Naive B cell (primary cell): ENCODE data around the gene REP15. TPM values are rescaled to one million over a fixed set of nuclear protein-coding genes. Genes with fewer than 3 reads are reported as not detected.
"Not testable (repeated sequence)": the region's sequence is repeated elsewhere in the genome, so short reads cannot be mapped to it uniquely, and the experiment has no call there.

Experiments
- ATAC-seq, 2 donors: fragments of 150-1000 bp; cut with Tn5 transposase; 2 replicates each; pipeline ENCODE4 v1.10.0; 2021; ENCODE audit warnings: low read depth in 2 of 2, mild to moderate bottlenecking in 2 of 2, moderate library complexity in 2 of 2
- DNase-seq: peaks from one replicate; pipeline ENCODE4 v3.0.0; 2022
- H3K27ac Mint-ChIP-seq, 6 donors: one replicate each; pipeline ENCODE4 v1.8.0; 2020 to 2022; ENCODE audit warnings: mild to moderate bottlenecking in 6 of 6, mixed read lengths in 6 of 6, moderate library complexity in 5 of 6, inconsistent platforms in 2 of 6
- H3K27me3 Mint-ChIP-seq, 3 donors: one replicate each; pipeline ENCODE4 v1.8.0; 2021 to 2022; ENCODE audit warnings: mixed read lengths in 3 of 3, mild to moderate bottlenecking in 1 of 3
- H3K36me3 Mint-ChIP-seq, 2 donors: one replicate each; pipeline ENCODE4 v1.8.0; 2020 to 2022; ENCODE audit warnings: mixed read lengths in 2 of 2, inconsistent platforms in 1 of 2, mild to moderate bottlenecking in 1 of 2
- H3K4me1 Mint-ChIP-seq, 3 donors: one replicate each; pipeline ENCODE4 v1.8.0; 2020 to 2022; ENCODE audit warnings: mixed read lengths in 3 of 3, inconsistent platforms in 1 of 3, mild to moderate bottlenecking in 1 of 3, moderate library complexity in 1 of 3
- H3K4me3 Mint-ChIP-seq, 8 donors: one replicate each; pipeline ENCODE4 v1.8.0; 2020 to 2022; ENCODE audit warnings: mild to moderate bottlenecking in 8 of 8, mixed read lengths in 8 of 8, moderate library complexity in 8 of 8, inconsistent platforms in 2 of 8
- H3K9me3 Mint-ChIP-seq, 7 donors: one replicate each; pipeline ENCODE4 v1.8.0; 2020 to 2022; ENCODE audit warnings: mixed read lengths in 7 of 7, mild to moderate bottlenecking in 5 of 7, inconsistent platforms in 2 of 7, moderate library complexity in 1 of 7
- polyA plus RNA-seq, 6 donors: library from polyadenylated mRNA; unstranded; fragments of 300-500 nt; fragmentation: Illumina TruSeq; gene quantifications; one replicate each; pipeline ENCODE4 v1.2.3, GENCODE V29; 2021; ENCODE audit warnings: low read depth in 6 of 6

REP15 gene
- polyA plus RNA-seq, 6 donors from 2014 or later, result 0.42 to 2.3 (median 0.47) TPM; not detected in 3

DNA sequence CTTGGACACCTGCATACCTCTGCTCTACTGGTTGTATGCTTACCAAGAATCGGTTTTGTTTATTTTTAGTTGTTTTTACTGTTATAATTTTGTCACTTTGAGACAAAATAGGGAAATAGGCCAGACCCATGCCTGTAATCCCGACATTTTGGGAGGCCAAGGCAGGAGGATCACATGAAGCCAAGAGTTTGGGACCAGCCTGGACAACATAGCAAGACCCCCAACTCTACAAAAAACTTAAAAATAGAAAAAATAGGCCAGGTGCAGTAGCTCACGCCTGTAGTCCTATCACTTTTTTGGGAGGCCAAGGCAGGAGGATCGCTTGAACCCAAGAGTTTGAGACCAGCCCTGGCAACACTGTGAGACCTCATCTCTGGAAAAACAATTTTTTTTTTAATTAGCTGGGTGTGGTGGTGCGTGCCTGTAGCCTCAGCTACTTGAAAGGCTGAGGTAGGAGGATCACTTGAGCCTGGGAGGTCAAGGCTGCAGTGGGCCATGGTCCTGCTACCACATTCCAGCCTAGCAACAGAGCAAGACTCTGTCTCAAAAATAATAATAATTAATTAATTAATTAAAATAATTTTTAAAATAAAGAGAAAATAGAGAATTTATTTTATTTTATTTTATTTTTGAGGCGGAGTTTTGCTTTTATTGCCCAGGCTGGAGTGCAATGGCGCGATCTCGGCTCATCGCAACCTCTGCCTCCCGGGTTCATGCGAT lies 13.1 kb downstream of the REP15 start:
- H3K36me3 Mint-ChIP-seq, result no peaks in the 10 kb centered on the region
- no peaks in the 10 kb centered on the region for H3K9me3 Mint-ChIP-seq
- ATAC-seq, result no peak
- DNase-seq, result no peak
- peaks cover 28 to 38% (median 37%) of the 10 kb centered on the region in 3 donors for H3K4me1 Mint-ChIP-seq
- H3K27me3 Mint-ChIP-seq, result peaks cover 0 to 5% (median 0%) of the 10 kb centered on the region in 3 donors
- peak overlapping the region in 2 of 6 donors; percentile 29 to 96 for H3K27ac Mint-ChIP-seq
- peak overlapping the region; percentile 66 to 99 (median 96) for H3K4me3 Mint-ChIP-seq

DNA sequence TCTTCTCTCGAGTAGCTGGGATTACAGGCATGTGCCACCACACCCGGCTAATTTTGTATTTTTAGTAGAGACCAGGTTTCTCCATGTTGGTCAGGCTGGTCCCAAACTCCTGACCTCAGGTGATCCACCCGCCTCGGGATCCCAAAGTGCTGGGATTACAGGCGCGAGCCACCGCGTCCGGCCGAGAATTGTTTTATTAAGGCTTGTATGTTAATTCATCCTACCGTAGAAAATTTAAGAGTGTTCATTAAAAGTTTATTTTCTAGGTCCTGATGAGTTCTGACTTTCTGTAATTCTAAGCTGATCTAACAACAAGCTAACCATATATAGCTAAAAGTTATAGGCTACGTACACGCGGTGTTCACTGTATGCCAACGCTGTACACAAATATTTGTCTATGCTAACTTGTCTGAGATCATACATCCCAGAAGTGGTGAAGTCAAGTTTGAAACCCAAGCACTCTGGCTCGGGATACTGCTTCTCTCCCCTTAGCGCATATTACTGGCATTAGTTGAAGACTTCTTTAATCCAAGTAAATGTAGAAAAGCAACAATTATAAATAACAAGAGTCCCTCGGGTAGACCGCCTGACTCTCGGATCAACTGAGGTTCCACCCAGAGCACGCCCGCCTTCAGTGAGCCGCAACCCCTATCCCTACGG lies 13.8 kb downstream of the REP15 start:
- Mint-ChIP-seq H3K27ac (peak overlapping the region; percentile 95 to 99 (median 98)), H3K4me3 (peak overlapping the region; percentile 92 to 99 (median 97)), H3K9me3 (no peaks in the 10 kb centered on the region), H3K4me1 (peaks cover 28 to 38% (median 37%) of the 10 kb centered on the region in 3 donors), H3K27me3 (peaks cover 0 to 5% (median 0%) of the 10 kb centered on the region in 3 donors), H3K36me3 (no peaks in the 10 kb centered on the region)
- peak; percentile 17 to 23 for ATAC-seq
- no peak for DNase-seq

DNA sequence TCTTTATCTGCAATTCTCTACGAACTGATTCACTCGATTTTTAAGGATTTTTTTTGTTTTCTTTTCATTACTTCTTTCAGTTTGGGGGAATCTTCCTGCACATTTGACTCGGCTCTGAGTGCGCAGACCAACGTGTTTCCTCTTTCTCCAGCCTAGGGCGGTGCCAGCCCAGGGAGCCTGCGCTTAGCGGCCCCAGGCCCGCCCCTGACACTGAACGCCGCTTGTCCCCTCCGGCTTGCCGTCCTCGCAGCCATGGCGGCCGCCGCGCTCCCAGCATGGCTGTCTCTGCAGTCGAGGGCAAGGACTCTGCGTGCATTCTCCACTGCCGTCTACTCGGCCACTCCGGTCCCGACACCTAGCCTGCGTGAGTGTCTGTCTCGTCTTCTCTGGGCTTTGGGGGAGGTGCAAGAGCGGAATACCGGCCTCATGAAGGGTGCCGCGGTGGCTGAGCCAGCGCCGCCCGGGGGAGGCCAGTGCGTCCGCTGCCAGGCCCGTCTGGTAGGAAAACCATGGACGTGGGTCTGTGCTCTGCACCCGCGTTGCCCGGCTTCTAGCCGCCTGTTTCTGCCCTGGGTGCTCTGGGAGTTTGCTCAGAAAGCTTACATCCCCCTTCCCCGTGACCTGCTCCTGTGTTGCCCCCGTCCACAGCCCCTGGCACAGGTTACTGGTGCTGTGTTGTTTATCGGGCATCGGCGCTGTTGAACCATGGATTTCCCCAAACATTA lies 14.5 kb downstream of the REP15 start, which contains the start of gene MRPS35:
Gene MRPS35 (plus strand): TSS at position 241 of the 725 bp plus-strand sequence. CDS start 12 bp downstream, at position 253.
- H3K36me3 Mint-ChIP-seq, result no peaks in the 10 kb centered on the region
- peak; percentile 98 for ATAC-seq
- H3K27ac Mint-ChIP-seq, result peak within 1 kb of the TSS; percentile 95 to 99 (median 98)
- peak; percentile 93 for DNase-seq
- peaks cover 28 to 38% (median 37%) of the 10 kb centered on the region in 3 donors for H3K4me1 Mint-ChIP-seq
- H3K9me3 Mint-ChIP-seq, result no peaks in the 10 kb centered on the region
- H3K4me3 Mint-ChIP-seq, result peak within 1 kb of the TSS; percentile 92 to 99 (median 97)
- peaks cover 0 to 5% (median 0%) of the 10 kb centered on the region in 3 donors for H3K27me3 Mint-ChIP-seq

DNA sequence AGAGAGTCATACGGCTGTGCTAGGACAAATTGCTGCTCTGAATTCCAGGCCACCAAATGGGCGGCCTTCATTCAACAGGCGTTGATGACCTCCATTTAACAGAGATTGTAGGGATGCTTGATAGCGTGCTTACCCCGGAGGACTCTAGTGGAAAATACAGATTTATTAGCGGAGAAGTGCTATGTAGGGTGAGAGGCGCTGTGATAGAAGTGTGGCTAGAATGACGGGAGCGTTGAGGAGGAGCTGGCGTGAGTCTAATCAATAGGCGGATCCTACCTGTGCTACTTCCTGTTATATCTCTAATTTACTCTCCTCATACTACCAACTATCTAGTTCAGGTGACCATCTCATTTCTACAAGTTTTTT lies 15.1 kb downstream of the REP15 start:
- Mint-ChIP-seq H3K4me3 (peak overlapping the region; percentile 92 to 99 (median 97)), H3K4me1 (peaks cover 28 to 38% (median 37%) of the 10 kb centered on the region in 3 donors), H3K36me3 (no peaks in the 10 kb centered on the region), H3K27me3 (peaks cover 0 to 5% (median 0%) of the 10 kb centered on the region in 3 donors), H3K27ac (peak overlapping the region; percentile 53 to 99 (median 98)), H3K9me3 (no peaks in the 10 kb centered on the region)
- no peak for DNase-seq
- ATAC-seq, result no peak

DNA sequence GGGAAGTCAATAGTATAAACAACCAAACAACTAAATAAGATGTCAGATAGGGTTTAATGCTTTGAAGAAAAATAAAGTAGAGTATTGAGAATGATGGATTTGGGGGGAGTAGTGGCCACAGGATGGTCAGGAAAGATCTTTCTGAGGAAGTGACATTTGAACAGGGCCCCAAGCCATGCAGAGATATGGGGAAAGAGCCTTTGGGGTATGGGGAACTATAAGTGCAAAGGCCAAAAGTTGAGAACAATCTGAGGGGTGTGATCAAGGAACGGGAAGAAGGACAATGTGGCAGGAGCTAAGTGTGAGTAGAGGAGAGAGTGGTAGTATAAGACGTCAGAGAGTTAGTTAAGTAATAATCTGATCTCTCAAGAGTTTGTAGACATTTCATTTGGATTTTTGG lies 15.7 kb downstream of the REP15 start:
- no peaks in the 10 kb centered on the region for H3K36me3 Mint-ChIP-seq
- H3K27me3 Mint-ChIP-seq, result peaks cover 0 to 5% (median 0%) of the 10 kb centered on the region in 3 donors
- H3K4me3 Mint-ChIP-seq, result peak overlapping the region; percentile 13 to 99 (median 96)
- ATAC-seq, result no peak
- H3K4me1 Mint-ChIP-seq, result peaks cover 28 to 38% (median 37%) of the 10 kb centered on the region in 3 donors
- DNase-seq, result no peak
- no peaks in the 10 kb centered on the region for H3K9me3 Mint-ChIP-seq
- H3K27ac Mint-ChIP-seq, result peak overlapping the region in 4 of 6 donors; percentile 11 to 96 (median 57)

DNA sequence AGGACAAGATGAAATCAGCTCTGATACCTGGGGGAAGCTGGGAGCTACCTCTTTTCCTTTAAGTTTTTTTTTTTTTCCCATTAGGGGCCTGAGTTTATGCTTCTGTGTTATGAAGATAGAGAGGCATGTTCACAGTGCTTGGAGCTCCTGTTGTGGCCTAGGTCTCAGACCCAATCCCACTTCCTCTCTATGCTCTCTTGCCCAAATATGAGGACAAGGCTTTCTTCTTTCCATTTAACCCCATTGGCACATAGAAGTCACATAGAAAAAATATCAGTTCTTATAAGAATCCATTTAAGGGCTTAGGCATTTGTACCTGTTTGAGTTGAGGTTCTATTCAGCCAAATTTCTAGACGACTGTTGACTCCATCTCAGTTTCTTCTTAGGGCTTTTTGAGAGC lies 27.0 kb downstream of the REP15 start:
- Mint-ChIP-seq H3K27ac (peak overlapping the region in 1 of 6 donors; percentile 4), H3K36me3 (peaks cover 0 to 12% of the 10 kb centered on the region in 2 donors), H3K4me3 (no peak overlapping the region), H3K4me1 (peaks cover 0 to 6% (median 0%) of the 10 kb centered on the region in 3 donors), H3K27me3 (no peaks in the 10 kb centered on the region), H3K9me3 (no peaks in the 10 kb centered on the region)
- DNase-seq (no peak), ATAC-seq (no peak)

DNA sequence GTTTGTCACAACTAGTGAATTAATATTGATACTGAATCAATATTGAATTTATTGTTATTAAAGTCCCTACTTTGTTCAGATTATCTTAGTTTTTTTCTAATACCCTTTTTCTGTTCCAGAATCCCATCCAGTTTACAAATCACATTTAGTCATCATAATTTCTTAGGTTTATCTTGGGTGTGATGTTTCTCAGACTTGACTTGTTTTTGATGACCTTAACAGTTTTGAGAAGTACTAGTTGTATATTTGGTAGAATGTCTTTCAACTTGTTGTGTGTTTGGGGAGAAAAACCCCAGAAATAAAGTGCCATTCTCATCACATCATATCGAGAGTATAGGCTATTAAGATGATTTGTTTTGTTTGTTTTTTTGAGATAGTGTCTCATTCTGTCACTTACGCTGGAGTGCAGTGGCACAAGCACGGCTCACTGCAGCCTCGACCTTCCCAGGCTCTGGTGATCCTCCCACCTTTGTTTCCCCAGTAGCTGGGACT lies 33.9 kb downstream of the REP15 start:
- Mint-ChIP-seq H3K36me3 (peaks cover 7 to 18% of the 10 kb centered on the region in 2 donors), H3K4me1 (peaks cover 0 to 6% (median 0%) of the 10 kb centered on the region in 3 donors), H3K27me3 (no peaks in the 10 kb centered on the region), H3K27ac (peak overlapping the region in 2 of 6 donors; percentile 35 to 60), H3K4me3 (no peak overlapping the region), H3K9me3 (no peaks in the 10 kb centered on the region)
- no peak for DNase-seq
- ATAC-seq, result no peak

DNA sequence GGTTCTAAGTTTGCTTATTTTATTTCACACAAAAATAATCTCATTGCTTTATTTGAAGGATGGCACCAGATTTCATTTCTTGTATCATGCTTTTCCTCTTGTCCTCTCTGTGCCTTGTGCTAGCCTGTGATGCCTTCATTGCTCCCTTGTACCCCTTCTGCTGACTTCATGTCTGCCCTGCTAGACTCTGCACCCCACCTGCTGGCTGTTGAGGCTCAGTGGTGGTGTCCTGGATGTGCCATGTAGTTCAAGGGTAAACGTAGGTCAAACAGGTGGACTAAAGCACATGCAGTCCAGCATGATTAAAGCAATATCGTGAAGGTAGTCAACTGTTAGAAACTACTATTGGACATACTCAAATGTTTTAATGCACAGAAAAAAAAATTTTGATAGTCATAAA lies 36.0 kb downstream of the REP15 start:
- Mint-ChIP-seq H3K9me3 (no peaks in the 10 kb centered on the region), H3K4me1 (no peaks in the 10 kb centered on the region), H3K27ac (peak overlapping the region in 5 of 6 donors; percentile 23 to 83 (median 49)), H3K27me3 (no peaks in the 10 kb centered on the region), H3K4me3 (peak overlapping the region in 1 of 8 donors; percentile 29), H3K36me3 (peaks cover 7 to 12% of the 10 kb centered on the region in 2 donors)
- DNase-seq (no peak), ATAC-seq (no peak)

DNA sequence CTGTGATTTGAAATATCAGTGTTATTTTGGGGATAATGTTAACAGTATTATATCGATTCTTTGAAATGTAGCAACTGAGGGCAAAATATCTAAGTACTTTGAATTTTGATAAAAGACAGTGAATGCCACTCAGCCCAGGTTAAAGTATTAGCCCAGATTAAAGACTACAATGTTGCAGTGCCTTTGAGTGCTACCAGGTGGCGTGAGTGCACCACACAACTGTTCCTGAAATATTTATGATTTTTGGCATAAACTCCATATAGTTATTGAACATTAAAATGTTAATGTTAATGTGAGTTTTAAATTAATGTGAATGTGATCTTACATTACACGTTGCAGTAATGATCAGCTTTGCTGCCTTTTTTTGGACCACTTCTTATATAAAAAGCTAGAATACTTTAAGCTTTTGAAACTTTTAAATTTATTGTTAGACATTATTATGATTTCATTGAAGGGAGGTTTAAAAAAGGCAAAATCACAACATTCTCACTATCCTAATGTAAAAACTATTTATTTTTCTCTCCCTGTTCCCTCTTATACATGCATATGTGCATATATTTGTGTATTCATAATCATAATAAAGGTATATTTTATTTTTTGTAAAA lies 36.9 kb downstream of the REP15 start:
- ATAC-seq (peak in 1 of 2 donors; percentile 43), DNase-seq (peak; percentile 17)
- Mint-ChIP-seq H3K27ac (no peak overlapping the region), H3K4me3 (no peak overlapping the region), H3K36me3 (peaks cover 7 to 15% of the 10 kb centered on the region in 2 donors), H3K9me3 (no peaks in the 10 kb centered on the region), H3K4me1 (no peaks in the 10 kb centered on the region), H3K27me3 (no peaks in the 10 kb centered on the region)

DNA sequence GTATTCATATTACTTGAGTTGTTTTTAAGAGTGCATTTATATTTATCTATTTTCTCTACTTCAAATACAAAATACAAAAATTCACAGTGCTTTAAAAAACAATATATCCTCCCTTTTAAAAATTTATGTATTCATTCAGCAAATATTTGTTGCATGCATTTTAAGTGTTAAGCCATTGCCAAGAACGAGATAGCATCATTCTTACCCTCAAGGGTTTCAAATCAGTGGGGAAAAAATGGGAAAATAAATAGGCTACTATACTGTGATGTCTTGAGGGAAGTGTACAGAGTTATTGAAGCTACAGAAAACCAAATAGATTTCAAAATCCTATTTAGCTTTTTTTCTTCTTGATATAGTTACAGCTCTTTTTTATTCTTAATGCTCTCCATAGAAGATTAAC lies 37.5 kb downstream of the REP15 start:
- no peak overlapping the region for H3K4me3 Mint-ChIP-seq
- H3K9me3 Mint-ChIP-seq, result no peaks in the 10 kb centered on the region
- no peak overlapping the region for H3K27ac Mint-ChIP-seq
- H3K27me3 Mint-ChIP-seq, result no peaks in the 10 kb centered on the region
- ATAC-seq (no peak), DNase-seq (no peak)
- peaks cover 7 to 15% of the 10 kb centered on the region in 2 donors for H3K36me3 Mint-ChIP-seq
- no peaks in the 10 kb centered on the region for H3K4me1 Mint-ChIP-seq

DNA sequence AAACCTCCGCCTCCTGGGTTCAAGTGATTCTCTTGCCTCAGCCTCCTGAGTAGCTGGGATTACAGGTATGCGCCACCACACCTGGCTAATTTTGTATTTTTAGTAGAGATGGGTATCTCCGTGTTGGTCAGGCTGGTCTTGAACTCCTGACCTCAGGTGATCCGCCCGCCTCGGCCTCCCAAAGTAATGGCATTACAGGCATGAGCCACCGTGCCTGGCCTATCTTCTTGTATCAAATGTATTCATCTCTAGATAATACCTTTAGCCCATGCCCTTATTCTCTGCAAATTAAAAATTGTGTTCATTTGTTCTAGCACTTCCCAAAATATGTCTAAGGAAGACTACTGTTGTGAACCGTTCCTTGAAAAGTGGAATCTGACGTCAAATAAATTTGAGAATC lies 38.1 kb downstream of the REP15 start:
- DNase-seq, H3K9me3 Mint-ChIP-seq, H3K4me3 Mint-ChIP-seq, H3K27me3 Mint-ChIP-seq, H3K27ac Mint-ChIP-seq, ATAC-seq, H3K4me1 Mint-ChIP-seq: not testable (repeated sequence)
- H3K36me3 Mint-ChIP-seq, result peaks cover 7 to 15% of the 10 kb centered on the region in 2 donors

DNA sequence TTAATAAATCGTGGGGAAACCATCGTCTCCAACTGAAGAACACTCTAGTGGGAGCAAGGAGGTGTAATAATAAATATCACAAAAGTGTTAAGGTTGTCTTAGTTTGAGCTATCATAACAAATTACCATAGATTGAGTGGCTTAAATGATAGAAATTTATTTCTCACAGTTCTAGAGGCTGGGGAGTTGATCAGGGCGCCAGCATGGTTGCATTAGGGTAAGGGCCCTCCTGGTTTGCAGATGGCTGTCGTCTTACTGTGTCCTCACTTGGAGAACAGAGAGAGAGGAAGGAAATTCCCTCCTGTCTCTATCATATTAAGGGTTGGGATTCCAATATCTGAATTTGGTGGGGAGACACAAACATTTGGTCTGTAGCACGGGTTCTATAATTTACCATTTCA lies 47.4 kb downstream of the REP15 start:
- ATAC-seq (no peak), DNase-seq (no peak)
- H3K4me1 Mint-ChIP-seq, result peaks cover 0 to 4% (median 0%) of the 10 kb centered on the region in 3 donors
- peaks cover 0 to 3% (median 0%) of the 10 kb centered on the region in 7 donors for H3K9me3 Mint-ChIP-seq
- no peak overlapping the region for H3K4me3 Mint-ChIP-seq
- H3K27ac Mint-ChIP-seq, result peak overlapping the region in 1 of 6 donors; percentile 37
- no peaks in the 10 kb centered on the region for H3K27me3 Mint-ChIP-seq
- peaks cover 16 to 20% of the 10 kb centered on the region in 2 donors for H3K36me3 Mint-ChIP-seq

DNA sequence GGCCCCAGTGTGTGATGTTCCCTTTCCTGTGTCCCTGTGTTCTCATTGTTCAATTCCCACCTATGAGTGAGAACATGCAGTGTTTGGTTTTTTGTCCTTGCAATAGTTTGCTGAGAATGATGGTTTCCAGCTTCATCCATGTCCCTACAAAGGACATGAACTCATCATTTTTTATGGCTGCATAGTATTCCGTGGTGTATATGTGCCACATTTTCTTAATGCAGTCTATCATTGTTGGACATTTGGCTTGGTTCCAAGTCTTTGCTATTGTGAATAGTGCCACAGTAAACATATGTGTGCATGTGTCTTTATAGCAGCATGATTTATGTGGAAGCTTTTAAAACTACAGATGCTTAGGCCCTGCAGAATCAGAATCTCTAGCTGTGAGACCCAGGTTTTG lies 49.5 kb downstream of the REP15 start:
- H3K9me3 Mint-ChIP-seq, result not testable (repeated sequence)

More for the DNA sequence above, 49.5 kb downstream of the REP15 start:
- ATAC-seq, H3K27me3 Mint-ChIP-seq, H3K4me1 Mint-ChIP-seq, DNase-seq, H3K27ac Mint-ChIP-seq, H3K4me3 Mint-ChIP-seq: not testable (repeated sequence)
- H3K36me3 Mint-ChIP-seq, result peaks cover 16 to 20% of the 10 kb centered on the region in 2 donors
